ENCODE data around the gene GABBR2.
"Not testable (repeated sequence)": the region's sequence is repeated elsewhere in the genome, so short reads cannot be mapped to it uniquely, and the experiment has no call there.

Gene GABBR2

DNA sequence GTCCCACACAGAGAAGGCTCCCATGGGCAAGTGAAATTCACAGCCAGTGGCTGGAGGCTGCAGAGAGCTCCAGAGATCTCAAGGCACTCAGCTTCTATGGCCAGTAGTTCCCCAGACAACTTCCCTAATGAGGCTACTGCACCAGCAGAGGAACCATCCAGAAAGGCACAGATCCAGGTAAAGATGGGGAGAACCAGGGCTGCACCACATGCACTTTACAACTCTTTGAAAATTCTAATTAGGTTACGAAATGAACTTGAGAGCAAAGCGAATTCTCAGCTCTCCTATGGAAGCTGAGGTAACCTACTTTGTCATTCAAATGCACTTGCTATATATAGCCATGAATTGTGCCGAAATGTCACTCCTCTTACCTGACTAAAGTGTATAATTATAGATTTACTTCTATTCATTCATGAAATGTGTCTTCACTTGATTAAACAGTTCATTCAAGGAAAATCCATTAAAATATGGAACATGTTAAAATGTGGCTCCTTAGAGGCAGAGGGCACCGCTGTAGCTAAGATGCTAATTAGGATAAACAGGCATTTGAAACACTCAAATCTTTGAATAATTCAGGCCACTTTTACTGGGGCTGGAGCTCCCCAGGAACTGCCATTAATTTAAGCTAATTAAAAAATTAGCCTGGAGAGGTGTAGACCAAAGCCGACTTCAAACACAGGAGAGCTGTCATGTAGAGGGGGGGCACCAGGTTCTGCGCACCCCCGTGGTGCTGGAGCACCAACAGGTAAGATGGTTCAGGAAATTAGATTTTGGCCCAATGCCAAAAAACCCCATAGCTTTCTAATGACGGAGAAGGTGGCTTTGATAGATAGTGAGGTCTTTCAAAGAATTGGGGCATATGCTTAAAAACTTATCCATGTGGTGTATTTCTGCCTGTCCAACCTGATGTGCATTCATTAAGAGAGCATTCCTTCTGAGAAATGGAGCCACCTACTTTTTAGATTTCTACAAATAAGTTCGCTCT lies 204.1 kb downstream of the GABBR2 start:
- no peak for FAIRE-seq

DNA sequence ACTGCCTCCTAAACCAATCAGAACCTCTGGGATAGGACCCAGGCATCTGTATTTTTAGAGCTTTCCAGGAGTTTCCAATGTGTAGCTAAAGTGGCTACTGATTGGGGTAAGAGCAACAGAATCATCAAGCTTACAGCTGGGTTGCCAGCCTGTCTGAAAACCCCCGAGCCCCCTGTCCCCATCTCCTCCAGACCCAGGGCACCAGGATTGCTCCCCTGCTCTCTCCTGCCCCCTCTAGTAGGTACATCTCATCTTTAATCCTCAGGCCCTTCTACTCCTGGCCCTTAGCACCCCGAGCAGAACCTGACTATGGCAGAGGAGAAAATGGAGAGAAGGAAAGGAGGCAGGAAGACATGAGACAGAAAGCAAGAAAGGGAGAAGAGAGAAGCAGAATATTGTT lies 204.9 kb downstream of the GABBR2 start:
- FAIRE-seq: no peak

DNA sequence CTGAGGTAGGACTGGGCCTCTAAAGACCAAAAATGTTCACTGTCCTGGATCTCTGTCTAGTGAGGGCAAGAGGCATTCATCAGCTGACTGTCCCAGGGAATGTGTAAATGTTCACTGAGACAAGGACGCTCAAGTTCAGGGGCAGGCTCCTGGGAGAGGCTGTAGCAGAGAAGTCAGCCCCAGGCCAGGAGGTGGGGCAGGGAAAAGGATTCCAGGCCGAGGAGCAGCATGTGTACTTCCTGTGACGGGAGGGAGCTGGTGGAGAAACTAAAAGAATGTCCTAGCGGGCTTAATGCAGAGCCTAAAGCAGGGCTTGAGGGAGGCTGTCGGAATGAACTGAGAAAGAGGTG lies 205.8 kb downstream of the GABBR2 start:
- no peak for FAIRE-seq

DNA sequence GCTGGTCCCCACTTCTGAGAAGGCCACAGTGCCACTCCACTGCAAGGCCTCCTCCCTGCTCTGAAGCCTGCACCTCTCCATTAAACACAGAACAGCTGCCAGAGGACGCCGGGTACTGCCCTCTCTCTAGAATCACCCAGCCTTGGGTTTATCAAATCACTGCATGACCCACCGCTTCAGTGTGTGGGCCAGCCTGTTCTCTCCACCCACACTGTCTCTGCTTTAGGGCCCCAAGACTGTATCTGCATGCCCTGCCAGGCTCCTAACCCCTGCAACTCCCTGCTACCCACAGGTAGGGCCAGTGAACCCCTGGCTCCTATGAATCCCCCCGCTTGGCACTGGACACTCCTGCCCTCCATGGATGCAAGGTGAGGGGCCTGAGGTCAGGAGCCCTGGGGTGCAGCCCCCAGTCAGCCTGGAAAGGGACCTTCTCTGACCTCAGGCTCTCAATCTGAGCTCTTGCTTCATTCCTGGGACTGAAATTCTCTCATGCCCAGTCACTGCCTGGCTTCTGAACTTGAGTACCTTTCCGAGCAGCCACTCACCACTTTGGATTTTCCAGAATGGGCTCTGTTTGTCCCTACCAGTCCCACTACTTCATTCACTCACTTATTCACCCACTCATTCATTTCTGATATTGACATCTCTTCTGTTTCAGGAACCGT lies 206.3 kb downstream of the GABBR2 start:
- FAIRE-seq: no peak

DNA sequence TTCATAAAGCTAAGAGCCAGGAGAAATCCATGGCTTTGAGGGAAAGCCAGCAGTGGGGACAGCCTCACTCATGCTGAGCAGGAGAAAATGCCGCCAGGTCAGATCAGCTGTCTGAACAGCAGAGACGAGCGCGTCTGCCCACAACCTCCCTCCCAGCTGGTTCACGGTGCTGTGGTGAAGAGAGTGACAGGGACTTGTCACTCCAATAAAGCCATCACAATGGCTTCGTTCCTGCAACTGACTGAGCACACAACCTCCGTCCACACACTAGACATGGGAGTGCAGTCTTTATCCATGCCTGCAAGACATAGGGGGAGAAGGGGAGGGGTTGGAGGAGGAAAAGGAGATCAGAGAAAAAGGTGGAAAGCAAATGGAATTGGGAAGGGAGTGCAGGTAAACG lies 206.9 kb downstream of the GABBR2 start:
- no peak for FAIRE-seq

DNA sequence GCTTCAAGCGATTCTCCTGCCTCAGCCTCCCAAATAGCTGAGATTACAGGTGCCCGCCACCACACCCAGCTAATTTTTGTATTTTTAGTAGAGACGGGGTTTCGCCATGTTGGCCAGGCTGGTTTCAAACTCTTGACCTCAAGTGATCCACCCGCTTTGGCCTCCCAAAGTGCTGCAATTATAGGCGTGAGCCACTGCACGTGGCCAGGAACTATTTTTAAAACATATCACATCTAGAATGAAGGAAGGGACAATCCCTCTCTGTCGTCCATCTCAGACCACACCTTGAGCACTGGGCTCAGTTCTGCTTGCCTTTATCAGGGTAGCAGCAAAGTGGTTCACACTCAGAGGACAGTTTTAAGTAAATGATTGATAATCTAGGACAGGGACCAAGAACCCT lies 207.5 kb downstream of the GABBR2 start:
- not testable (repeated sequence) for FAIRE-seq

DNA sequence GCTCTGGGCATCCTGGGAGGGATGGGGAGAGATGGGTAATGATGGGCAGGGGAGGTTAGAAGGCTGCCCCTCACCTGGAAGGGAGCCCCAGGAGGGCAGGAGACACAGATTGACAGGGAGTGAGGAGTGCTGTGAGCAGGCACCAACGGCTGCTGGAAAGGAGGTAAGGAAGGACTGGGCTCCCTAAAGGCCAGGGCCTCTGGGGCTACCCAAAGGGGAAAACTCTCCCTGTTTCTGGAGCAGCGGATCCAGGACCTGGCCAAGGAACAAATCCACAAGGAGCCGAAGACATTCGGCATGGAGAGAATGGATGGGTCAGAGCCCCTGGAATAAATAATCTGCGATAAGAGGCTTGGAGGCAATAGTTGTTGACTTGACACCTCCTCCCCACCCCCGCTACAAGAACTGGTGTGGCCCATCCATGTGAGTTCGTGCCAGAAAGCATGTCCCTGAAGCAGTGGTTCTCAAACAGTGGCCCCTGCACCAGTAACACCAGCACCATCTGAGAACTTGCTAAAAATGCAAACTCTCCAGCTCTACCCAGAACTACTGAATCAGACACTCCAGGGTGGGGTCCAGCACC lies 208.3 kb downstream of the GABBR2 start:
- no peak for FAIRE-seq

DNA sequence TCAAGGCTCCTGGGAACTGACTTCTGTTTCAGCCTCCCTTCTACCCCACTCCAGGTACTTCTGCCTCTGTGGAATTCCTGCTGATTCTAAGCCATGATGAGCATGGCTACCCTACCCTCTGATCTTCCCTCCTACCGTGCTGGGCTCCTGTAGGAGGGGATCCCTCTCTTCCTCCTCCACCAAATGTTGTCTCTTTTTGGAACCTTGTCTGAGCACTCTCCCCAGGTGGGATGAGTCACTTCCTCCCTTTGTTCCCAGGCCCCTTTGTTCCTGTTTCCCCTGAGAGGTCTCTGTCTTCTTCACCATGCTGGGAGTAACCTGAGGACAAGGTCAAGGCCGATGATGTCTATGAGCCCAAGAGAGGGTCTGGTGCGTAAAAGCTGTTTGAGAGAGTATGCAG lies 213.2 kb downstream of the GABBR2 start:
- no peak for FAIRE-seq

DNA sequence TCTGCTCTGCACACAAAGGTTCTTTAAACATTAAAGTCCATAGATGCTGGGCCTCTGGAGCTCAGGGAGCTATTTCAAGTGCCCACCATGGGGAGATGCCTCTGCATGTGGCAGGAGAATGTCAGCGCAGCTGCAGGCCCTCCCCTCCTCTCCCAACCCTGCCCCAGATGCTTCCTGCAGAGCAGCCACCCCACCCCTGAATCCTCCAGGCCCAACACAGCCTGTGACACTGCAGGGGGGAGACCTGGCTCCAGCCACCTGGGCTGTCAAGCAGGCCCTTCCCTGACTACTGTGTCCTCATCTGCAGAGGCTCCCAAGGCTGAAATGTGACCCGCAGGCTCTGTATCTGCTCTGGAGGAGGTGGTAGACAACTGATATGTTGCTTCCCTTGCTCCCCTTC lies 213.9 kb downstream of the GABBR2 start:
- no peak for FAIRE-seq

DNA sequence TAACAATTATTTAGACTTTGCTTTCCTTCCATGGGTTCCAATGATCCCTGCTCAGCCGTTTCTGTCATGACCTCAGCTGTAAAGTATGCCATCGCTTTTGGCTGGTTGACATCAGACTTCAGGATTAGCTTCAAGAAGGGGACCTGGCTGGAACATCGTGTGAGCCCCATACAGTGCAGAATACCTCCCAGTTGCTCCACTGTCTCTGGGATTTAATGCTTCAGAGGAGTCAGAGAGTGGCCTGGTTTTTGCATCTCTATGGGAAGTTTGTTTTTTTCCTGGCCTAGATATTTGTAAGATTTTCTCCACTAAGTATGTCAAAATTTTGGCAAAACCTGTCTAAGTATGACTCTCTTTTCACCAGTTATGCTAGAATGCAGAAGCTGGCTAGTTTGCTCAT lies 216.9 kb downstream of the GABBR2 start:
- no peak for FAIRE-seq

DNA sequence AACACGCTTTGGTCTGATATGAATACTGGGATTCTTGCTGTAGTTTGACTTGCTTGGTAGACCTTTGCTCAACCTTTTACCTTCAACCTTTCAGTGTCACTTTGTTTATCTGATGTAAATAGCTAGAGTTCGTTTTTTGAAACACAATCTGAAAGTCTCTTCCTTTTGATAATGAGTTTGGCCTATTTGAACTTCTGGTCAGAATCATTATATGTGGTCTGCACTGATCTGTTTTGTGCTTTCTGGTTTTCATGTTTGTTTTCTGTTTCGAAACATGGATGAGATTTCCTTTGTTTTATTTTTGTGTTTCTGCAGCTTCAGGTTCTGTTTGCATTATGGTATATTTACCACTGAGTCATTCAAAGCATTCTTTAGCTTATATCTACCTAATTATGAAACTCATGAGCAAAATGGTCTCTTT lies 217.5 kb downstream of the GABBR2 start:
- FAIRE-seq: no peak

DNA sequence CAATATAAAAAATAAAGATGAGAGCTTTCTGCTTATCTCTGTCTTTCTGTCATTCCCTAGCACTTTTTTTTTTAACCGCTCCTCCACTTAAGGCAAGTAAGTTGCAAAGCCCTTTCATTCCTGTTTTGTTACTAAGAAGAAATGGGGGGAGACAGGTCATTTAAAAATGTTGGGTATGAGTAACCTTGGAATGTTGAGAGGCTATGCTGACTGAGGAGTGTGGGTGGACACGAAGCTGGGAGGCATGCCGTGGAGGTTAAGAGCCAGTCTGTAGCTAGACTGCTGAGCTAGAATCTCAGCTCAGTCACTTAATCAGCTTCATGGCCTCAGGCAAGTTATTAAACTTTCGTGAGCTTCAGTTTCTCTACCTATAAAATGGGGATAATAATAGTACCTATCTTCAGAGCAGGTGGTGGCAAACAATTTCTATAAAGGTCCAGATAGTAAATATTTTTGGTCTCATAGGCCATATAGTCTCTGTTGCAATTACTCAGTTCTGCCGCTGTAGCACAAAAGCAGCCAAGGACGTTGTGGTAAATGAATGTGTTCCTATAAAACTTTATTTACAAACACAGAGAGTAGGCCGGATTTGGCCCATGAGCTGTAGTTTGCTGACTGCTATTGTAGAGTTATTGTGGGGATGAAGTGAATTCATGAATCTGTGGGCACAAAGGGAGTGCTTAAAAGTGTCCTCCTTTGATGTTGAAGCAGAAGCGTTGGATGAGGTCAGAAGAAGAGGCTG lies 220.0 kb downstream of the GABBR2 start:
- FAIRE-seq: no peak

DNA sequence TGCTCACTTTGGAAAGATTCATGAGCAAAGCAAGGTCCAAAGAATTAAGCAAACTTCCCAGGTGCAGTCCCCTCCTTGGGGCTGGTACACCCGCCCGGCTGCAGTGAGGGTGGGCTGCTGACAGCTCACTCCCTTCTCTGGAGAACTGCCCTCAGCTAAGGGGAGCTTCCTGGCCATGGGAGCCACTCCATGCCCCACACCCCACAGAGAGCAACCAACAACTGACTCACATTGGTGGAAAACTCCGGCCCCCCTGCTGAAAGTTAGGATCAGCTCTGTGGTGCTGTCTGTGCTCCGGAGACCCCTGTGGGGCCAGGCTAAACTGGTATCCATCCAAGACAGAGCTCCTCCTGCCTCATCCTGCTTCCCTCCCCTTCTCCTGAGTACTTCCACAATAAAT lies 223.0 kb downstream of the GABBR2 start:
- FAIRE-seq: no peak

DNA sequence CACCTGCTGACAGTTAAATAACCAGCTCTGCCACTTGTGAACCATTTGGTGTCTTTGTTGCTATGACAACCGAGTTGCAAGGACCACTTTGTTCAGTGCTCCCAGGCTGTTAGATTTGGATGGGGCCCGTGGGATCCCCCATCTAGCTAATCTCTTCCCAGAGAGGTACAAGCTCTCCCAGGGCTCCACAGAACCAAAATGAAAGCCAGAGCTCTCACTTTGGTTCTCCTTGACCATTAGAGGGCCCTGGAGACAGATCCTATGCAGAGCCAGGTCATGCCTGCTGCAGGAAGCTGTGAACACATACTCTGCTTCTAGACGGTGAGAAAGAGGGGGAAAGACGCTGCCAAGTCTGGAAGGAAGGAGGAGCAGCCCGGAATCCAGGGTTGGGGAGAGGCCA lies 224.6 kb downstream of the GABBR2 start:
- FAIRE-seq: no peak

DNA sequence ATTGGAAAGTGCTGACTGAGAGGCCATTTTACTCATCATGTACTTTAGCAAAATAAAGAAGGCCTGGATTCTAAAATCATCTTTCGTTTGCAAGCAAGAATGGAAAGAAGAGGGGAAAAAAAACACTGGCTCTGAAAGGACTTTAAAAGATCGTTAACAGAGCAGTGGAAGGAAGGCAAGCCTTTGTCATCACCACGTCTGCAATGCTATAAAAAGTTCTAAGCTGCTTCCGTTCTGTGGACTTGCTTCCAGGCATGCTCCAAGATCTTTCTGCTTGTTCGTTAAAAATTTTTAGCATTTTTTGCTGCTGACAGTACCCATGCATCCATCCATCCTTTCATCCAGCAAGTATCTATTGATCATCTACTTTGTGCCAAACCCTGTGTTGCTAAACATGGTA lies 226.5 kb downstream of the GABBR2 start:
- no peak for FAIRE-seq

DNA sequence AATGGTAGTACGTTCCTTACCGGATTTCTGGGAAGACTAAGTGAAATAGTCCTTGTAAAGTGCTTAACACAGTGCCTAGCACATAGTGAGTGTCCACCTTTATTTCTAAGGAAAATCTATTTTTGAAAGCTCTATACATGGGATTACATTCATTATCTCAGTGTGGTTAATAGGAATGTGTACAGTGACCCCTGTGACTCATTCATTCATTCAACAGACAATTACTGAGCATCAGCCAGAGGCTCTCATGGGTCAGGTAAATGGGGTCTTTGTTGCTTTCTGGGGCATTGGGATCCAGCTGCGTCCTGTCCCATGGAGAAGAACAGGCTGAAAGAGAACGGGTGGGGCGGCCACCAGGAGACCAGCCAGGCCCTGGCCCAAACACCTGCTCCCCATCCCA lies 227.1 kb downstream of the GABBR2 start:
- no peak for FAIRE-seq

DNA sequence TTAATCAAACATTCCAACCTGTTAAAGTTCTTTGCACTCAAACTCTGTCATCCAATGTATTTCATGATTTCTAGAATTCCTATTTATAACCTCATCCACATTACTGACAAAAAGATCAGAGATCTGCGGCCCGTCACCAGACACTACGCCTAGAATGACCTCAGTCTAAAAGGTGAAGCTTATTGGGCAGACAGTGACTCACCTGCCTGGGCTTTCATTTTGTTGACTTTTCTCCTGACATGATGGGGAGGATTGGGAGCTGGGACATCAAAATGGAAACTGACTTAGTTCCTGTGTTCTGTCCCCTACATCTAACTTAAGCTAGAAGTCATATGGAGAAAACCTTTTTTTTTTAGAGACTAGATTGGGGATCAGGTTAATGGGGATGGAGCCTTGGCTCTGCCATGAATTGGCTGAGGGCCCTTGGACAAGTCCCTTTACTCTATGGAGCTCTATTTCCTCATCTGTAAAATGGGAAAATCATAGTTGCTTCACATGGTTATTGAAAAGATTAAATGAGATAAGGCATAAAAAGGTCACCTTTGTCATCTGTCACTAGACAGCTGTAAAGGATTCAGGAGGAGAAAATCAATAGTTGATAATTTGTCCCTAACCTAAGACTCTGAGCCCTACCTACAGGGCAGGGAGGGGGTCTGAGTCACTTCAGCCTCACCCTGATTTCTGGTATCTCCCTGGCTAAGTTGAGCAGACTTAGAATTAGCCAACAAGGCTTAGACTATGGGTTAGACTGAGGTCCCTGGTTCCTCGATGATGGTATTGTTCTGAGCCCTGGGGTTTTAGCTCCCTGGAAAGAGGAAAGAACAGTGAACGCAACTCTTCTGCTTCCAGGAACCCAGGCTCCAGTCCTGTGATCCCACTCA lies 228.5 kb downstream of the GABBR2 start:
- FAIRE-seq: no peak

DNA sequence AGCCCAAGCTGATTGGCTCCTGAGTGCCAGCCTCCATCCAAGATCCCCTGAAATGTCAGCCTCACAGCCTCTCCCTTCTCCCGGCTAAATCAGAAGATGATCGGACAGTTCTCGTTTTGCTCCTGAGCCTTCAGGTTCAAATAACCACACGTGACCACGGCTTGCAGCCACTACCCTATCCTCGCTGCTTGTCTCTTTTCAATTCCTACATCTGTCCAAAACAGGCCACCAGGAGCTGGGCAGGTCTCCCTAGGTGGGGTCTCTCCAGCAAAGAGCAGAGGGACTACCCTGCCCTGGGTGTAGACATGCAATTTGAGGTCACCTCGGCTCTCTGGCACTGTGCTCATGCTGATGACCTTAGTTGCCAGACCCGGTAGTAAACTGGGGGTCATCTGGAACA lies 229.3 kb downstream of the GABBR2 start:
- no peak for FAIRE-seq

DNA sequence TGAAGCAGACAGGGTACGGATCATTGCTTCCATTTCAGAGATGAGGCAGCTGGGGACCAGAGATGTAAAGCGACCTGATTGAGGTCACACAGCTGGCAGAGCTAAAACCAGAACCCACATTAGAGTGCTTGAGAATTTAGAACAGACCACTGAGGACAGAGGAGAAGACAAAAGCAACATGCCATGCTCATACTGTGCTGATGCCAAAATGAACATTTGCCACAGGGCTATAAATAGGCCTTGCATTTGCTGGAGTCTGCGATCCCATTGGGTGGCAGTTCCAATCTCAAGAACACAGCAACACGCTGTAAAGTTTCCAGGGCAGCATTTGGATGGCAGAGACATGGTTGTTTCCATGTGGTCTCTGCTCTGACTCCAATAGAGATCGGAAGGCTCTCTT lies 230.9 kb downstream of the GABBR2 start:
- FAIRE-seq: no peak

DNA sequence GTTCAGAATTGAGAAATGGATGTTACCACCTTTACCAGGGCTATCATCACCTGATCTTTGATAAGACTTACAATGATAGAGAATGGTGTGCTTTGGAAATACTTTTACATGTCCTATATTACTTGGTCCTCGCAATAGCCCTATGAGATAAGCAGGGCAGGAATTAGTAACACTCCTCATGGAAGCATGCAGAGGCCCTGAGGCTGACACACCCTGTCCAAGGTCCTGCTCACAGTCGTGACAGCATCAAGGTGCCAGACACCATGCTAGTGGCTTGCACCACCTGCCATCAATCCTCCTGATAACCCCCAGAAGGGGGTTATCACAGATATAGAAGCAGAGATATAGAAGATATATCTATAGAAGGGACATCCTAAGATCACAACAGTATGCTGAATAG lies 236.5 kb downstream of the GABBR2 start:
- no peak for FAIRE-seq

DNA sequence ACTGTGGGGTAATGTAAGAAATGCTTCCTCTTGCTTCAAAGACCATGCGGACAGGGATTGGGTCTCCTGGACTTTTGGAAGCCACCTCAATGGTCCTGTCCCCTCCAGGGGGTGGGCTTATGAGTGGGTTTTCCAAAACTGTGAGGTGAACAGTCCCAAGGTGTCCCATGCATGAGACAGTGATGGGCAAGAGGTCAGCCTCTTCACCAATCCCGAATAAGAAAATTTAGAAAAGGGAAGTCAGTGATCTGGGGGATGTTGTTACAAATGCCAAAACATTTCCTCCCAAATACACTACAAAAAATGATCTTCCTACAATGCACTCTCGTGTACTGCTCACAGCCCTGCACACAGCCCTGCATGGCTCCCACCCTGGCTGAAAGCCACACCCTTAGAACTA lies 237.6 kb downstream of the GABBR2 start:
- FAIRE-seq: no peak

DNA sequence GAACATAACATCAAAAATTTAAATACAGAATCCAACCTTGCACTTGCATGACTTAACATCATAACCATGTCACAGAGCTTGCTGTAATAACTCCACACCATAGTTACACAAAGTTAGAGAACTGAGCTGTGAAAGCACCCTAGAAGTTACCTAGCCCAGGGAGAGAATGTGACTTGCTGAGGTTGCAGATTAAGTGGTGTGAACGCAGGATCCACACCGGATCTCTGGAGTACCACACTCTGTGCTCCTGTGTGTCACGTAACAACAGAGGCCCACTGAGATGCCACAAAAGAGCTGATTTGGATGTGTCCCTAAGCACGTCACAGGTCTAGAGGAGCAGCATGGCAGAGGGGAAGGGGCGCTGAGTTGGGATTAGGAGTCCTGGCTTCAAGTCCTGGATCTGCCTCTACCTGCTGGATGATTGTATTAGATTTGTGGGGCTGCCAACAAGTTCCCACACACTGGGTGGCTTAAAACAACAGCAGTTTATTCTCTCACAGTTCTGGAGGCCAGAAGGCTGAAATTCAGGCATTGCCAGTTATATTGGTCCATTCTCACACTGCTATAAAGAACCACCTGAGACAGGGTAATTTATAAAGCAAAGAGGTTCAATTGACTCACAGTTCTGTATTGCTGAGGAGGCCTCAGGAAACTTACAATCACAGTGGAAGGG lies 240.0 kb downstream of the GABBR2 start:
- FAIRE-seq: no peak

All from TTC549 (cell line).